H9 (cell line): ENCODE measurements around the gene PPP2R5E. TPM values are rescaled to one million over a fixed set of nuclear protein-coding genes. Genes with fewer than 3 reads are reported as not detected.

ENCODE experiments used
- DNase-seq: peaks from one replicate; pipeline ENCODE4 v3.0.0-alpha.2; 2017
- H2AFZ ChIP-seq: one replicate; pipeline ENCODE4 v1.6.1; 2013; ENCODE audit warnings: mild to moderate bottlenecking, low read length, control low read depth, moderate library complexity
- H2AK5ac ChIP-seq: 2 replicates; pipeline ENCODE4 v1.6.1; 2013; ENCODE audit warnings: low read length, control low read depth, mixed read lengths; ENCODE audit not compliant: insufficient read length
- H2BK120ac ChIP-seq: one replicate; pipeline ENCODE4 v1.6.1; 2013; ENCODE audit warnings: low read depth, mild to moderate bottlenecking, low read length, control low read depth, inconsistent platforms; ENCODE audit not compliant: poor library complexity, severe bottlenecking
- H2BK12ac ChIP-seq: 2 replicates; pipeline ENCODE4 v1.6.1; 2013; ENCODE audit warnings: low read length, control low read depth, mixed read lengths, low read depth; ENCODE audit not compliant: insufficient read length
- H2BK15ac ChIP-seq: 2 replicates; pipeline ENCODE4 v1.6.1; 2013; ENCODE audit warnings: low read depth, low read length, control low read depth
- H2BK20ac ChIP-seq: one replicate; pipeline ENCODE4 v1.6.1; 2013; ENCODE audit warnings: low read depth, mild to moderate bottlenecking, low read length, control low read depth, inconsistent platforms; ENCODE audit not compliant: poor library complexity, severe bottlenecking
- H2BK5ac ChIP-seq: 2 replicates; pipeline ENCODE4 v1.6.1; 2013; ENCODE audit warnings: low read length, control low read depth, mixed read lengths; ENCODE audit not compliant: insufficient read length
- H3K14ac ChIP-seq: 2 replicates; pipeline ENCODE4 v1.6.1; 2013; ENCODE audit warnings: low read length, control low read depth; ENCODE audit not compliant: insufficient read depth
- H3K18ac ChIP-seq: 2 replicates; pipeline ENCODE4 v1.6.1; 2013; ENCODE audit warnings: low read depth, mild to moderate bottlenecking, mixed read lengths, low read length, control low read depth; ENCODE audit not compliant: insufficient read length
- H3K23ac ChIP-seq: 2 replicates; pipeline ENCODE4 v1.6.1; 2013; ENCODE audit warnings: low read length, control low read depth, mixed read lengths, low read depth; ENCODE audit not compliant: insufficient read length
- H3K23me2 ChIP-seq: 2 replicates; pipeline ENCODE4 v1.6.1; 2013; ENCODE audit warnings: low read depth, mild to moderate bottlenecking, mixed read lengths, low read length, control low read depth; ENCODE audit not compliant: insufficient read length, poor library complexity, severe bottlenecking
- H3K27ac ChIP-seq: 2 replicates; pipeline ENCODE4 v1.5.1; 2013; ENCODE audit warnings: low read length, control low read depth, mixed read lengths, low read depth; ENCODE audit not compliant: insufficient read length
- H3K27me3 ChIP-seq: 2 replicates; pipeline ENCODE4 v1.6.1; 2013; ENCODE audit warnings: low read length, control low read depth, inconsistent platforms; ENCODE audit not compliant: insufficient read depth
- H3K4ac ChIP-seq: 2 replicates; pipeline ENCODE4 v1.6.1; 2013; ENCODE audit warnings: low read depth, mild to moderate bottlenecking, control low read depth, inconsistent platforms, low read length, moderate library complexity
- H3K4me1 ChIP-seq: 2 replicates; pipeline ENCODE4 v1.6.1; 2013; ENCODE audit warnings: low read length, control low read depth, inconsistent platforms; ENCODE audit not compliant: insufficient read depth
- H3K4me2 ChIP-seq: 2 replicates; pipeline ENCODE4 v1.6.1; 2013; ENCODE audit warnings: low read length, control low read depth, mixed read lengths; ENCODE audit not compliant: insufficient read length, insufficient read depth
- H3K56ac ChIP-seq: 2 replicates; pipeline ENCODE4 v1.6.1; 2013; ENCODE audit warnings: low read depth, mild to moderate bottlenecking, mixed read lengths, low read length, control low read depth; ENCODE audit not compliant: insufficient read length
- H3K79me1 ChIP-seq: 2 replicates; pipeline ENCODE4 v1.6.1; 2013; ENCODE audit warnings: low read depth, mild to moderate bottlenecking, moderate library complexity, low read length, control low read depth, inconsistent platforms; ENCODE audit not compliant: insufficient read depth, poor library complexity, severe bottlenecking
- H3K79me2 ChIP-seq: 2 replicates; pipeline ENCODE4 v1.6.1; 2013; ENCODE audit warnings: low read length, control low read depth, inconsistent platforms; ENCODE audit not compliant: insufficient read depth
- H3K9ac ChIP-seq: 2 replicates; pipeline ENCODE4 v1.6.1; 2013; ENCODE audit warnings: low read length, control low read depth, mixed read lengths; ENCODE audit not compliant: insufficient read length; ENCODE audit errors: extremely low read depth
- H3K9me3 ChIP-seq: one replicate; pipeline ENCODE4 v1.6.1; 2013; ENCODE audit warnings: low read depth, low read length, inconsistent platforms; ENCODE audit not compliant: control insufficient read depth
- H3T11ph ChIP-seq: one replicate; pipeline ENCODE4 v1.6.1; 2013; ENCODE audit warnings: mild to moderate bottlenecking, low read length, control low read depth, inconsistent platforms
- H4K20me1 ChIP-seq: one replicate; pipeline ENCODE4 v1.6.1; 2013; ENCODE audit not compliant: control insufficient read depth, insufficient read length, insufficient read depth
- H4K5ac ChIP-seq: 2 replicates; pipeline ENCODE4 v1.6.1; 2013; ENCODE audit warnings: low read depth, mild to moderate bottlenecking, mixed read lengths, low read length, control low read depth; ENCODE audit not compliant: insufficient read length
- H4K8ac ChIP-seq: replicated peaks from 2 replicates; pipeline ENCODE4 v1.6.1; 2013; ENCODE audit warnings: low read length, control low read depth, mixed read lengths, low read depth; ENCODE audit not compliant: insufficient read length
- H4K91ac ChIP-seq: 2 replicates; pipeline ENCODE4 v1.6.1; 2013; ENCODE audit warnings: low read depth, mild to moderate bottlenecking, moderate library complexity, mixed read lengths, low read length, control low read depth; ENCODE audit not compliant: insufficient read length
- H3K27ac Mint-ChIP-seq, 3 experiments: 2 replicates in 2 of 3; 3 replicates in 1 of 3; pipeline ENCODE4 v1.8.0; 2020 to 2021; ENCODE audit warnings: mixed read lengths in 3 of 3, mild to moderate bottlenecking in 1 of 3, moderate library complexity in 1 of 3
- H3K27me3 Mint-ChIP-seq: 2 replicates; pipeline ENCODE4 v1.8.0; 2021; ENCODE audit warnings: low read depth, mild to moderate bottlenecking, moderate library complexity, mixed read lengths
- H3K36me3 Mint-ChIP-seq, 3 experiments: 2 replicates in 2 of 3; 3 replicates in 1 of 3; pipeline ENCODE4 v1.8.0; 2020 to 2021; ENCODE audit warnings: low read depth in 3 of 3, mixed read lengths in 3 of 3; ENCODE audit not compliant: insufficient read depth in 1 of 3
- H3K4me1 Mint-ChIP-seq, 2 experiments: 2 replicates each; pipeline ENCODE4 v1.8.0; 2020; ENCODE audit warnings: mixed read lengths in 2 of 2
- H3K4me3 Mint-ChIP-seq, 2 experiments: 2 replicates in 1 of 2; 3 replicates in 1 of 2; pipeline ENCODE4 v1.8.0; 2020 to 2021; ENCODE audit warnings: mild to moderate bottlenecking in 2 of 2, mixed read lengths in 2 of 2, moderate library complexity in 1 of 2
- H3K9me3 Mint-ChIP-seq, 2 experiments: 2 replicates in 1 of 2; 3 replicates in 1 of 2; pipeline ENCODE4 v1.8.0; 2020; ENCODE audit warnings: mild to moderate bottlenecking in 2 of 2, mixed read lengths in 2 of 2, moderate library complexity in 1 of 2
- CTCF ChIP-seq: fragments of 200-600 bp; sonication (generic); conservative IDR thresholded peaks from 3 replicates; pipeline ENCODE4 v1.8.0; 2021; ENCODE audit warnings: antibody characterized with exemption, mild to moderate bottlenecking
- WGBS: extraction: QIAGEN DNeasy Blood & Tissue Kit; methylation state at CpG from one replicate; pipeline ENCODE4 v1.1.7; 2013; ENCODE audit warnings: missing lambda C conversion rate, low lambda C conversion rate, mixed read lengths; ENCODE audit not compliant: insufficient read length; ENCODE audit errors: extremely low coverage; 5-methylcytosine and 5-hydroxymethylcytosine counted together
- total RNA-seq: library from RNA; stranded (reverse); gene quantifications from 2 replicates; pipeline ENCODE4 v1.2.1, GENCODE V29; 2021

Gene PPP2R5E
- total RNA-seq, 1 experiment from 2014 or later, result 65.8 TPM

- Histone ChIP-seq H3T11ph (no peak overlapping the region), H4K5ac (no peak overlapping the region), H3K79me2 (no peaks in the 10 kb centered on the region), H3K23me2 (no peaks in the 10 kb centered on the region), H3K27ac (no peak overlapping the region), H2BK20ac (no peak overlapping the region), H2BK120ac (no peak overlapping the region), H2BK12ac (no peak overlapping the region), H3K23ac (no peak overlapping the region), H4K91ac (no peak overlapping the region), H2AK5ac (no peak overlapping the region), H2AFZ (no peak overlapping the region), H4K8ac (no peak overlapping the region), H3K56ac (no peak overlapping the region), H2BK15ac (no peak overlapping the region), H2BK5ac (no peak overlapping the region), H3K27me3 (no peaks in the 10 kb centered on the region), H3K4me2 (no peak overlapping the region), H3K79me1 (no peaks in the 10 kb centered on the region), H3K4ac (no peak overlapping the region), H3K14ac (no peak overlapping the region), H3K9ac (no peak overlapping the region), H3K18ac (no peak overlapping the region), H3K4me1 (no peaks in the 10 kb centered on the region), H3K9me3 (no peaks in the 10 kb centered on the region), H4K20me1 (no peaks in the 10 kb centered on the region)
- no peaks in the 10 kb centered on the region for H3K27me3 Mint-ChIP-seq
- no peak overlapping the region for H3K4me3 Mint-ChIP-seq
- peaks cover 21 to 51% (median 25%) of the 10 kb centered on the region in 3 experiments; a peak in 6 of 7 replicates for H3K36me3 Mint-ChIP-seq
- no peak for TF ChIP-seq CTCF
- DNase-seq, result no peak
- WGBS, result no CpG with 5 or more reads among the region's 1 CpG
- peaks cover 4 to 6% of the 10 kb centered on the region in 2 experiments; a peak in 2 of 4 replicates for H3K4me1 Mint-ChIP-seq
- 0 out of 7 replicates have a peak overlapping the region, but pooled peaks of 1 of the 3 experiments have one; percentile 1 for H3K27ac Mint-ChIP-seq
- H3K9me3 Mint-ChIP-seq, result no peaks in the 10 kb centered on the region
Measured at GRCh38 chr14:63394841-63395240, 148.3 kb downstream of the PPP2R5E start.
